Stimulated activated CD8-positive, alpha-beta memory T cell treated with anti-CD3 and anti-CD28 coated beads, Interleukin-7, amount 100 ng/mL, for 4 hours (primary cell): Measurements from ENCODE around the gene MYCL.
"Not testable (repeated sequence)": the region's sequence is repeated elsewhere in the genome, so short reads cannot be mapped to it uniquely, and the experiment has no call there.

ENCODE experiments used
- DNase-seq, 2 donors: peaks; one replicate each; pipeline ENCODE4 v3.0.0-alpha.2; 2020; ENCODE audit warnings: low read depth in 2 of 2

Gene MYCL

GRCh38 chr1:39917825-39918224 is 16.1 kb upstream of the MYCL start:
- no peak for DNase-seq

GRCh38 chr1:39915499-39916129 is 13.9 kb upstream of the MYCL start:
- no peak for DNase-seq

- DNase-seq = not testable (repeated sequence)
These were observed 11.4 kb upstream of the MYCL start for GRCh38 chr1:39913136-39913535.

- DNase-seq = no peak
These were observed 8.5 kb upstream of the MYCL start for GRCh38 chr1:39910263-39910662.

GRCh38 chr1:39908534-39908933 is 6.8 kb upstream of the MYCL start:
- no peak for DNase-seq

GRCh38 chr1:39907528-39908453 is 6.1 kb upstream of the MYCL start:
- no peak for DNase-seq

- DNase-seq = no peak
These were observed 3.5 kb upstream of the MYCL start for GRCh38 chr1:39905172-39905571.

GRCh38 chr1:39902460-39902807 is 717 bp upstream of the MYCL start:
- DNase-seq = no peak

- no peak for DNase-seq
These were observed 328 bp downstream of the MYCL start for GRCh38 chr1:39901464-39901713.

- no peak for DNase-seq
These were observed 854 bp downstream of the MYCL start for GRCh38 chr1:39900662-39901463.

GRCh38 chr1:39899611-39900538 is 1.8 kb downstream of the MYCL start:
- no peak for DNase-seq

GRCh38 chr1:39898648-39899603 is 2.8 kb downstream of the MYCL start:
- no peak for DNase-seq

- no peak for DNase-seq
These were observed 3.5 kb downstream of the MYCL start for GRCh38 chr1:39898191-39898590.

- DNase-seq = no peak
These were observed 4.6 kb downstream of the MYCL start for GRCh38 chr1:39896909-39897685.

GRCh38 chr1:39895731-39896480 is 5.8 kb downstream of the MYCL start:
- no peak for DNase-seq

- no peak for DNase-seq
These were observed 6.7 kb downstream of the MYCL start for GRCh38 chr1:39894884-39895495.

- no peak for DNase-seq
These were observed 8.8 kb downstream of the MYCL start for GRCh38 chr1:39892601-39893595.
